Fibroblast of lung (primary cell): ENCODE data around the gene TLNRD1. TPM values are rescaled to one million over a fixed set of nuclear protein-coding genes. Genes with fewer than 3 reads are reported as not detected.
A peak's percentile ranks its signal among the peaks of the same experiment; 100 is the strongest.

Source experiments
- DNase-seq, 2 donors: peaks; one replicate each; pipeline versions ENCODE4 v3.0.0 to v3.0.0-alpha.2; 2010; ENCODE audit warnings: low read depth in 2 of 2
- H2AFZ ChIP-seq: 2 replicates; pipeline ENCODE4 v1.5.1; 2012; ENCODE audit warnings: low read length, control low read depth, inconsistent platforms
- H3K27ac ChIP-seq: 2 replicates; pipeline ENCODE4 v1.5.1; 2011; ENCODE audit warnings: low read length, control low read depth; ENCODE audit not compliant: insufficient read depth
- H3K27me3 ChIP-seq: 2 replicates; pipeline ENCODE4 v1.5.1; 2011; ENCODE audit warnings: mild to moderate bottlenecking, low read length; ENCODE audit not compliant: control insufficient read depth, insufficient read depth
- H3K36me3 ChIP-seq: 2 replicates; pipeline ENCODE4 v1.5.1; 2011; ENCODE audit warnings: low read length; ENCODE audit not compliant: control insufficient read depth, insufficient read depth
- H3K4me1 ChIP-seq: 2 replicates; pipeline ENCODE4 v1.5.1; 2011; ENCODE audit warnings: low read length; ENCODE audit not compliant: control insufficient read depth, insufficient read depth; ENCODE audit errors: extremely low read depth
- H3K4me2 ChIP-seq: 2 replicates; pipeline ENCODE4 v1.5.1; 2011; ENCODE audit warnings: low read length, control low read depth; ENCODE audit not compliant: insufficient read depth; ENCODE audit errors: extremely low read depth
- H3K4me3 ChIP-seq, 4 experiments: fragments of 200-600 bp in 1 of 4; sonication (generic) in 1 of 4; replicated peaks in 1 of 4; 2 replicates each; pipeline ENCODE4 v1.5.1; 2011 to 2016; ENCODE audit warnings: low read length in 4 of 4, low read depth in 3 of 4, mild to moderate bottlenecking in 3 of 4, control low read depth in 2 of 4, inconsistent platforms in 1 of 4, mixed read lengths in 1 of 4; ENCODE audit not compliant: insufficient read depth in 1 of 4; ENCODE audit errors: control extremely low read depth in 1 of 4
- H3K79me2 ChIP-seq: 2 replicates; pipeline ENCODE4 v1.5.1; 2012; ENCODE audit warnings: mild to moderate bottlenecking, low read length, inconsistent platforms; ENCODE audit not compliant: control insufficient read depth, insufficient read depth
- H3K9ac ChIP-seq: 2 replicates; pipeline ENCODE4 v1.5.1; 2011; ENCODE audit warnings: mild to moderate bottlenecking, low read length, control low read depth; ENCODE audit not compliant: insufficient read depth
- H3K9me3 ChIP-seq: 2 replicates; pipeline ENCODE4 v1.5.1; 2012; ENCODE audit warnings: low read depth, low read length; ENCODE audit not compliant: control insufficient read depth, insufficient read depth
- H4K20me1 ChIP-seq: 2 replicates; pipeline ENCODE4 v1.5.1; 2011; ENCODE audit warnings: low read length; ENCODE audit not compliant: control insufficient read depth, insufficient read depth; ENCODE audit errors: extremely low read depth
- CTCF ChIP-seq, 2 donors: IDR thresholded peaks in 1 of 2; conservative IDR thresholded peaks in 1 of 2; 1 replicate in 1 of 2; 2 replicates in 1 of 2; pipeline ENCODE4 v1.5.1; 2011 to 2012; ENCODE audit warnings: low read length in 2 of 2, control low read depth in 1 of 2, inconsistent platforms in 1 of 2, low read depth in 1 of 2, mild to moderate bottlenecking in 1 of 2
- EZH2 ChIP-seq: IDR thresholded peaks from 2 replicates; pipeline ENCODE4 v1.5.1; 2012; ENCODE audit warnings: low read length, control low read depth, mild to moderate bottlenecking; ENCODE audit errors: missing control alignments
- polyA plus RNA-seq, 2 donors: library from polyadenylated mRNA; depleted of rRNA in 1 of 2; stranded (reverse) in 1 of 2; unstranded in 1 of 2; fragments of >200 nt; gene quantifications; 2 replicates each; pipeline ENCODE4 v1.2.1, GENCODE V29; 2011 to 2012; ENCODE audit warnings: missing spikeins in 1 of 2
- total RNA-seq: library from RNA; depleted of rRNA; stranded (reverse); fragments of >200 nt; gene quantifications from 2 replicates; pipeline ENCODE4 v1.2.1, GENCODE V29; 2014

The TLNRD1 gene
- total and polyA plus RNA-seq, 2 donors (not counting 1 experiment from before 2014, with no cell fraction given) = 3.3 to 4.3 TPM

- peaks cover 5% of the 10 kb centered on the region for H3K4me1 ChIP-seq
- H3K9me3 ChIP-seq = no peaks in the 10 kb centered on the region
- TF ChIP-seq CTCF (conservative IDR thresholded peaks at IDR 0.05 in 1 of 2, IDR thresholded peaks at IDR 0.05 in 1 of 2; ENCODE audit: low read depth in 1 of 2, low read length in 2 of 2) = no peak
- TF ChIP-seq EZH2 = no peak
- H3K4me2 ChIP-seq = no peak overlapping the region
- peaks cover 2% of the 10 kb centered on the region for H3K36me3 ChIP-seq
- H3K27me3 ChIP-seq = no peaks in the 10 kb centered on the region
- H3K79me2 ChIP-seq = peaks cover 52% of the 10 kb centered on the region
- no peak overlapping the region for H3K27ac ChIP-seq
- no peak overlapping the region for H3K4me3 ChIP-seq
- no peak for DNase-seq
- H4K20me1 ChIP-seq = no peaks in the 10 kb centered on the region
- H3K9ac ChIP-seq = no peak overlapping the region
- no peak overlapping the region for H2AFZ ChIP-seq
Observed at GRCh38 chr15:80985981-80986380, 14.7 kb upstream of the TLNRD1 start.

- Histone ChIP-seq H3K27ac (no peak overlapping the region), H2AFZ (no peak overlapping the region), H3K79me2 (peaks cover 52% of the 10 kb centered on the region), H3K4me1 (peaks cover 9% of the 10 kb centered on the region), H3K4me3 (no peak overlapping the region), H3K9me3 (no peaks in the 10 kb centered on the region), H3K9ac (no peak overlapping the region), H3K4me2 (no peak overlapping the region), H3K36me3 (peaks cover 2% of the 10 kb centered on the region), H4K20me1 (no peaks in the 10 kb centered on the region), H3K27me3 (no peaks in the 10 kb centered on the region)
- no peak for DNase-seq
- TF ChIP-seq EZH2 = no peak
- TF ChIP-seq CTCF (conservative IDR thresholded peaks at IDR 0.05 in 1 of 2, IDR thresholded peaks at IDR 0.05 in 1 of 2; ENCODE audit: low read depth in 1 of 2, low read length in 2 of 2) = no peak
Observed at GRCh38 chr15:80986487-80986886, 14.2 kb upstream of the TLNRD1 start.

GRCh38 chr15:80988148-80988796 is 12.5 kb upstream of the TLNRD1 start:
- peak overlapping the region; percentile 78 to 98 (median 92) for H3K4me3 ChIP-seq
- DNase-seq = peak in 1 of 2 donors; percentile 14
- H4K20me1 ChIP-seq = no peaks in the 10 kb centered on the region
- no peak for TF ChIP-seq EZH2
- no peak for TF ChIP-seq CTCF (conservative IDR thresholded peaks at IDR 0.05 in 1 of 2, IDR thresholded peaks at IDR 0.05 in 1 of 2; ENCODE audit: low read depth in 1 of 2, low read length in 2 of 2)
- H3K36me3 ChIP-seq = no peaks in the 10 kb centered on the region
- no peak overlapping the region for H2AFZ ChIP-seq
- H3K79me2 ChIP-seq = peaks cover 47% of the 10 kb centered on the region
- peak overlapping the region; percentile 95 for H3K4me2 ChIP-seq
- no peaks in the 10 kb centered on the region for H3K9me3 ChIP-seq
- peak overlapping the region; percentile 66 for H3K27ac ChIP-seq
- H3K27me3 ChIP-seq = no peaks in the 10 kb centered on the region
- H3K4me1 ChIP-seq = peaks cover 9% of the 10 kb centered on the region
- no peak overlapping the region for H3K9ac ChIP-seq
